Esophagus mucosa (tissue), 1 donor: ENCODE data around the gene NOP10. TPM values are rescaled to one million over a fixed set of nuclear protein-coding genes. Genes with fewer than 3 reads are reported as not detected.
A peak's percentile ranks its signal among the peaks of the same experiment; 100 is the strongest.
"Not testable (repeated sequence)": the region's sequence is repeated elsewhere in the genome, so short reads cannot be mapped to it uniquely, and the experiment has no call there.

Source experiments
- ATAC-seq: fragments of 200-7000 bp; cut with Tn5 transposase; one replicate; pipeline ENCODE4 v1.9.1; 2020
- total RNA-seq: library from RNA; stranded (reverse); gene quantifications from one replicate; pipeline ENCODE4 v1.2.4, GENCODE V29; 2023
- donor health status: DM: yes; HTN: yes; CAD: no.

Gene NOP10
- total RNA-seq: 157 TPM

- peak; percentile 90 for ATAC-seq
Observed at GRCh38 chr15:34342737-34343575, at the start of gene NOP10, which contains the start of gene NUTM1. Gene NOP10, minus strand, starts transcription at chr15:34343136. Its CDS starts 63 bp downstream, at chr15:34343073. Gene NUTM1, plus strand, starts transcription at chr15:34343315. Its CDS starts 382 bp downstream, at chr15:34343697.

- not testable (repeated sequence) for ATAC-seq
Observed at GRCh38 chr15:34389594-34390086, 46.7 kb upstream of the NOP10 start.

GRCh38 chr15:34381829-34382521, 39.0 kb upstream of the NOP10 start:
- ATAC-seq: not testable (repeated sequence)

- not testable (repeated sequence) for ATAC-seq
Observed at GRCh38 chr15:34380491-34380890, 37.6 kb upstream of the NOP10 start.

GRCh38 chr15:34376856-34377255, 33.9 kb upstream of the NOP10 start:
- no peak for ATAC-seq

- ATAC-seq: not testable (repeated sequence)
Observed at GRCh38 chr15:34375541-34375940, 32.6 kb upstream of the NOP10 start.

GRCh38 chr15:34374816-34375215, 31.9 kb upstream of the NOP10 start:
- peak; percentile 29 for ATAC-seq

GRCh38 chr15:34373951-34374350, 31.0 kb upstream of the NOP10 start:
- ATAC-seq: no peak

GRCh38 chr15:34370643-34371042, 27.7 kb upstream of the NOP10 start:
- ATAC-seq: no peak

GRCh38 chr15:34370129-34370528, 27.2 kb upstream of the NOP10 start:
- ATAC-seq: no peak

- ATAC-seq: peak; percentile 91
Observed at GRCh38 chr15:34367101-34368081, 24.5 kb upstream of the NOP10 start, which contains the start of gene LPCAT4. Gene LPCAT4, minus strand, starts transcription at chr15:34367196. Its CDS starts 96 bp downstream, at chr15:34367100.

GRCh38 chr15:34366271-34367065, 23.5 kb upstream of the NOP10 start:
- ATAC-seq: peak; percentile 64

- no peak for ATAC-seq
Observed at GRCh38 chr15:34365836-34366235, 22.9 kb upstream of the NOP10 start.

- no peak for ATAC-seq
Observed at GRCh38 chr15:34365091-34365825, 22.3 kb upstream of the NOP10 start.

- no peak for ATAC-seq
Observed at GRCh38 chr15:34364041-34364440, 21.1 kb upstream of the NOP10 start.

GRCh38 chr15:34362047-34362773, 19.3 kb upstream of the NOP10 start:
- peak; percentile 37 for ATAC-seq

GRCh38 chr15:34361278-34361677, 18.3 kb upstream of the NOP10 start:
- no peak for ATAC-seq

GRCh38 chr15:34360298-34360697, 17.4 kb upstream of the NOP10 start:
- peak; percentile 83 for ATAC-seq

GRCh38 chr15:34359416-34359815, 16.5 kb upstream of the NOP10 start:
- peak; percentile 89 for ATAC-seq

GRCh38 chr15:34358948-34359347, 16.0 kb upstream of the NOP10 start:
- no peak for ATAC-seq
